ENCODE data around the gene SLC4A9. TPM values are rescaled to one million over a fixed set of nuclear protein-coding genes. Genes with fewer than 3 reads are reported as not detected.
"Not testable (repeated sequence)": the region's sequence is repeated elsewhere in the genome, so short reads cannot be mapped to it uniquely, and the experiment has no call there.

Gene SLC4A9
- total and polyA plus RNA-seq, 4 donors: not detected

DNA sequence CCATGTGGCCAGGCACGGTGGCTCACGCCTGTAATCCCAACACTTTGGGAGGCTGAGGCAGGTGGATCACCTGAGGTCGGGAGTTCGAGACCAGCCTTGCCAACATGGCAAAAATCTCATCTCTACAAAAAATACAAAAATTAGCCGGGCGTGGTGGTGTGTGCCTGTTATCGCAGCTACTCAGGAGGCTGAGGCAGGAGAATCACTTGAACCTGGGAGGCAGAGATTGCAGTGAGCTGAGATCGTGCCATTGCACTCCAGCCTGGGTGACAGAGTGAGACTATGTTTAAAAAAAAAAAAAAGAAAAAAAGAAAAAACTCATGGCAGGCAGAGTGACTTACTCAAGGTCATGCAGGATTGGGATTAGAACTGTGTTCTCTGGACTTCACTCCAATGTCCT is 16.1 kb upstream of the SLC4A9 start:
- H3K27ac ChIP-seq (ENCODE audit: low read depth in 1 of 2, low read length in 2 of 2); H3K4me3 ChIP-seq (ENCODE audit: low read length in 2 of 2): not testable (repeated sequence)
- intact Hi-C loops (cut with DNase I): loop anchor here in 1 of 2 donors (5.0 kb wide), 1 partner anchor 42 kb away; the partner anchor contains the start of gene PFDN1

DNA sequence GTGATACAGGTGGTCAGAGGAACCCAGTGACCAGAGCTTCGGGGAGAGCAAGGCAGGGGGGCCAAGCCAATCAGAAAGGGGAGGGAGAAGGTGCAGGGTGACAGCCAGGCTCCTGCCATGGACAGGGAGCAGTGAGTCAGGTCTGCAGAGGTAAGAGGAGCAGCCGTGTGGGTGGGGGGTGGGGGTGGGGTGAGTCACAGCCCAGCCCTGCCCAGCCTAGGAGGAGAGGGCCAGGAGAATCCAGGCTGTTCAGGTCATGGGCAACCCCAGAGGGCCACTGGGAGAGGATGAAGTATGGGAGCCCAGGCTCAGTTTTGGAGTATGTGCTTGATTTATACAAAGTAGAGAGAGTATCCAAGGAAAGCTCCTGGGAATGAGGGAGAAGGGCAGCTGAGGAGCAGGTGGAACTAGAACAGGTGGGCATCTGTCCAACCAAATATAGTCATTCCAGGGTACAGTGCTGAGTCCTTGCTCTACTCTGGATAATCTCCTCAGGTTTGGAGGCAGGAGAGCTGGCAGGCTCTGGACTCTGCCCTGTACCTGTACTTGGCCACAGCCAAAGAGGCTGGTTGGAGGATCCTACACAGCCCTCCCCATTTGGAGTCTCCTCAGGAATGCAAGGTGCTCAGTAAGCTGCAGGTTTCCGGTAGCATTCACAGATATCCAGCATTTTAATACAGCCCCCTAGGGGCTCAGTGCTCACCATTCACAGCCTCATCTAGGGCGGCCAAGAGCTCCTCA is 15.1 kb upstream of the SLC4A9 start:
- ATAC-seq (ENCODE audit: low FRiP score): no peak
- no peaks in the 10 kb centered on the region for H3K27me3 ChIP-seq (ENCODE audit: control insufficient read depth in 1 of 2, insufficient read depth in 2 of 2, low read length in 1 of 2)
- H3K9me3 ChIP-seq (ENCODE audit: control insufficient read depth, low read length): no peaks in the 10 kb centered on the region
- 73 to 75% methylated on average over 4 of the region's 4 CpGs for WGBS, 2 donors
- no peak for DNase-seq
- intact Hi-C loops (cut with DNase I): loop anchor here (5.0 kb wide), 1 partner anchor 43 kb away; the partner anchor contains the start of gene PFDN1 (in 2 of the 2)
- no peaks in the 10 kb centered on the region for H3K4me1 ChIP-seq (ENCODE audit: control insufficient read depth in 1 of 2, insufficient read depth in 2 of 2, low read length in 2 of 2)
- no peaks in the 10 kb centered on the region for H3K36me3 ChIP-seq (ENCODE audit: control insufficient read depth in 1 of 2, insufficient read depth in 2 of 2, low read length in 1 of 2)
- H3K4me3 ChIP-seq (ENCODE audit: low read length in 2 of 2): no peak overlapping the region
- H3K27ac ChIP-seq (ENCODE audit: low read depth in 1 of 2, low read length in 2 of 2): no peak overlapping the region

More for the DNA sequence above, 16.1 kb upstream of the SLC4A9 start:
- not testable (repeated sequence) for H3K4me1 ChIP-seq (ENCODE audit: control insufficient read depth in 1 of 2, insufficient read depth in 2 of 2, low read length in 2 of 2); H3K9me3 ChIP-seq (ENCODE audit: control insufficient read depth, low read length); DNase-seq; H3K36me3 ChIP-seq (ENCODE audit: control insufficient read depth in 1 of 2, insufficient read depth in 2 of 2, low read length in 1 of 2); ATAC-seq (ENCODE audit: low FRiP score); H3K27me3 ChIP-seq (ENCODE audit: control insufficient read depth in 1 of 2, insufficient read depth in 2 of 2, low read length in 1 of 2)
- 96 to 97% methylated on average over 8 of the region's 8 CpGs for WGBS, 2 donors

DNA sequence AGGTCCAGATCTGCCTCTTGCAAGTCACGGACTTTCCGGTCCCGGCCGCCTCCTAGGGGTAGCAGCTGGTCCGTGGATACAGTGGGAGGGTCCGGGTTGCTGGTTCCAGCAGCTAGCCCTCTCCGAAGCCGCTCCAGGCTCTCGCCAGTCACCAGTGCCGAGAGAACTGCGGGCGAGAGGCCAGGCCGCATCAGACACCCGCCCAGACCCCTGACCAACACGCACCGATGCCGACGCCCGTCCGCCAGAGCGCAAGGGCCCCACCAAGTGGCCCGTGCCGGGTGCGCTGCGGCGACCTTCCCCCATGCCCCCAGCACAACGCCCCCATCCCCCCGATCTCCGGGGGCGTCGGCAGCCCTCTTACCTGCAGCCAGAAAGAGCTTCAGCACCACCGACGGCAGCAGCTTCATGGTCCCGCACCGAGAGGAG is 14.1 kb upstream of the SLC4A9 start:
- DNase-seq (peak; percentile 75 to 89), ATAC-seq (ENCODE audit: low FRiP score) (peak; percentile 53)
- H3K4me3 ChIP-seq (ENCODE audit: low read length in 2 of 2): peak overlapping the region; percentile 36 to 56
- intact Hi-C loops (cut with DNase I): loop anchor here in 1 of 2 donors (5.0 kb wide), 1 partner anchor 44 kb away; the partner anchor contains the start of gene PFDN1
- H3K4me1 ChIP-seq (ENCODE audit: control insufficient read depth in 1 of 2, insufficient read depth in 2 of 2, low read length in 2 of 2): no peaks in the 10 kb centered on the region
- no peak overlapping the region for H3K27ac ChIP-seq (ENCODE audit: low read depth in 1 of 2, low read length in 2 of 2)
- H3K36me3 ChIP-seq (ENCODE audit: control insufficient read depth in 1 of 2, insufficient read depth in 2 of 2, low read length in 1 of 2): no peaks in the 10 kb centered on the region
- H3K9me3 ChIP-seq (ENCODE audit: control insufficient read depth, low read length): no peaks in the 10 kb centered on the region
- no peaks in the 10 kb centered on the region for H3K27me3 ChIP-seq (ENCODE audit: control insufficient read depth in 1 of 2, insufficient read depth in 2 of 2, low read length in 1 of 2)
- WGBS, 2 donors: 1 to 2% methylated on average over 35 of the region's 35 CpGs

DNA sequence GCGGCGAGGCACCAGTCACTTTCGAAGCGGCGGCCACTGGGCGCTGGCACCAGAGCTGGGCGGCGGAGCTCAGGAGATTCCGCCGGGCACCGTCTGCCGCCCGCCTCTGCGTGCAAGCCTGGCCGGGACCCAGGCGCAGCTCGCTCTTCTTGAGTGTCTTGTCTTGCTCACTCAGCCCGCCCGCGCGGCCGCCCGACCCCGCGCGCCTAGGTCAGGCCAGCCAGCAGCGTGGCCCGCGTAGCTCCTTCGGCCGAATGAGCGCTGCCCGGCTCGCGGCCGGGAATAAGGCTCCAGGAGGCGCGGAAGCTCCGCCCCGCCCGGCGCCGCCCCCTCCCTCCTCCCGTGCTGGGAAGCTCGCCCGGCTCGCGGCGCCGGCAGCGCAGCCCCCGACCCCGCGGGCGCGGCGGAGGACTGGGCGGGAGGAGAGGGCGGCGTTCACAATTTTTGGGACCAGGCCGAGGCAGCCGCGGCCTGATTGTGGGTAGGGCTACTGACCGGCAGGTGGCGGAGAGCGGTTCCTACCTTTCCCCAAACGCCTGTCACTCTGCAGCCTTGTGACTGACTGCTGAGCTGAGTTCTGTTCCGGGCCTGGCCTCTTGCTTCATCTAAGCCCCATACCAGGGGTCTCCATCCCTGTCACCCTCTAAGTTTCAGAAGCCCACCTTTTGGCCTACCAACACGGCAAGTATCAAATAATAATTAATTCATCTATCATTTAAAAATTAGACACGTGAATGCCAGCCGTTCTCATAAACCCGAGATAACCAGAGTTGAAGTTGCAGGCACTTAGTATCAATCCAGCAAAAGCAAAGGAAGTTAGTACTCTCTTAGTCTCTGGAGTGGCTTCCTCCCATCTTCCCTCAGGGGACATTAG is 13.4 kb upstream of the SLC4A9 start, which contains the start of gene HBEGF:
Gene HBEGF, minus strand, starts transcription at position 256 of the 874 bp plus-strand sequence. CDS start 275 bp downstream, outside the sequence.
- Histone ChIP-seq H3K27ac (ENCODE audit: low read depth in 1 of 2, low read length in 2 of 2) (peak within 1 kb of the TSS in 1 of 2 donors; percentile 44), H3K4me3 (ENCODE audit: low read length in 2 of 2) (peak within 1 kb of the TSS; percentile 36 to 56), H3K27me3 (ENCODE audit: control insufficient read depth in 1 of 2, insufficient read depth in 2 of 2, low read length in 1 of 2) (no peaks in the 10 kb centered on the region), H3K36me3 (ENCODE audit: control insufficient read depth in 1 of 2, insufficient read depth in 2 of 2, low read length in 1 of 2) (no peaks in the 10 kb centered on the region), H3K9me3 (ENCODE audit: control insufficient read depth, low read length) (no peaks in the 10 kb centered on the region), H3K4me1 (ENCODE audit: control insufficient read depth in 1 of 2, insufficient read depth in 2 of 2, low read length in 2 of 2) (no peaks in the 10 kb centered on the region)
- intact Hi-C loops (cut with DNase I): loop anchor here in 1 of 2 donors (5.0 kb wide), 1 partner anchor 44 kb away; the partner anchor contains the start of gene PFDN1
- ATAC-seq (ENCODE audit: low FRiP score) (peak; percentile 90), DNase-seq (peak; percentile 87 to 94)
- 1% methylated on average over 52 to 72 of the region's 72 CpGs for WGBS, 2 donors

DNA sequence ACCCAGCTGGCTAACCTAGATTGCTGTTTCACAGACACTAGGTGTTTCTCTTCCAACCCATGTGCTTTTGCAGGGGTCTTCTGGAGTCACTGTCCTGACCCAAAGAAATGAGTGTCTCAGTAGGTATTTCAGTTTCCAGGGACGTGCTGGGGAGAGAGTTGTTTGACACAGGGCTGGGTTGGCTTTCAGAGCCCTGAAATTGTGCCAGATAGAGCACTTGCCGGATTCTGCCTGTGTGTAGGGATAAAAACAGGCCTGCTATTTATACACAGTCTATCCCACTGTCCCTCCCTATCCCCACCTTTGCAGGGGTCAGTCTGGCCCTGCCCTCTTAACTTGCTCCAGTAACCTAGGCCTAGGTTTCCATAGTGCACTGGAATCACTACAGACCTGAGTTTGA is 12.6 kb upstream of the SLC4A9 start:
- Histone ChIP-seq H3K36me3 (ENCODE audit: control insufficient read depth in 1 of 2, insufficient read depth in 2 of 2, low read length in 1 of 2) (no peaks in the 10 kb centered on the region), H3K9me3 (ENCODE audit: control insufficient read depth, low read length) (no peaks in the 10 kb centered on the region), H3K27me3 (ENCODE audit: control insufficient read depth in 1 of 2, insufficient read depth in 2 of 2, low read length in 1 of 2) (no peaks in the 10 kb centered on the region), H3K4me1 (ENCODE audit: control insufficient read depth in 1 of 2, insufficient read depth in 2 of 2, low read length in 2 of 2) (no peaks in the 10 kb centered on the region), H3K4me3 (ENCODE audit: low read length in 2 of 2) (no peak overlapping the region), H3K27ac (ENCODE audit: low read depth in 1 of 2, low read length in 2 of 2) (no peak overlapping the region)
- ATAC-seq (ENCODE audit: low FRiP score) (no peak), DNase-seq (no peak)
- 7 to 13% methylated on average over 2 of the region's 2 CpGs for WGBS, 2 donors
- intact Hi-C loops (cut with DNase I): loop anchor here in 1 of 2 donors (5.0 kb wide), 1 partner anchor 45 kb away; the partner anchor contains the start of gene PFDN1

DNA sequence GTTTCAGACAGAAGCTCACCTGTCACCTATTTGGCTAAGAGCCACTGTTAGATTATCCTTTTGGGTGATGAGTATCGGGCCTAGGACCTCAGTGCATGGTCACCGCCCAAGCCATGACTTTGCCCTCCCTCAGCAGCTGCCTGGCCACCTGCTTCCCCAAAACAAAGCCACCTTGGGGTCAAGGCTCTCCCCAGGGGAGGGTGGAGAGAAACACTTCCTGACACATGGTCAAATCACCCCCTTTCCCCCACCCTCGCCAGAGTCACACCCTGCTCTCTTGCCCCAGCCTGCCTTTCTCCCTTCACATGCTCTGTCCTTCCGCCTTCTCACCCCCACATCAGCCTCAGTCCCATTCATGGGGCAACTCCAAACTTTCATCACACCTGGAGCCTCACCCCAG is 11.9 kb upstream of the SLC4A9 start:
- H3K27ac ChIP-seq (ENCODE audit: low read depth in 1 of 2, low read length in 2 of 2): no peak overlapping the region

DNA sequence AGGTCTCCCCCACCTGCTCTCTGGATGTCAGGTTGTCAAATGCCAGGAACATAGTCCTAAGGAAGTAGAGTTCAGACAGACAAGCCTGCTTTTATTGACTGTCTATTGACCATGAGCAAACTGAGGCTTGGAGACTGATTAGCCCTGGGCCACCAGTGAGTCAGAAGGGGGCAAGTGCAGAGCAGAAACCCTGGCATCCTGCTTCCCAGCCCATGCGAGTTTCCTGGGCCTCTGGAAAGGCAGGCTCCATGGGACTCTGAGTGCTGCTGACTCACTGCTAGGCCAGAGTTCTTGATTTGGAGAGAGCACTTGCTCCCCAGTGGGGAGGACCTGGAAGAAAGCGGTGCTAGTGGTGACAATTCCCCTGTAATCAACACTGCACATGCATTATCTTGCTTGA is 10.8 kb upstream of the SLC4A9 start:
- ATAC-seq (ENCODE audit: low FRiP score): no peak
- H3K27me3 ChIP-seq (ENCODE audit: control insufficient read depth in 1 of 2, insufficient read depth in 2 of 2, low read length in 1 of 2): no peaks in the 10 kb centered on the region
- no peak overlapping the region for H3K27ac ChIP-seq (ENCODE audit: low read depth in 1 of 2, low read length in 2 of 2)
- no peaks in the 10 kb centered on the region for H3K4me1 ChIP-seq (ENCODE audit: control insufficient read depth in 1 of 2, insufficient read depth in 2 of 2, low read length in 2 of 2)
- intact Hi-C loops (cut with DNase I): loop anchor here in 1 of 2 donors (5.0 kb wide), 1 partner anchor 47 kb away; the partner anchor contains the start of gene PFDN1
- H3K4me3 ChIP-seq (ENCODE audit: low read length in 2 of 2): no peak overlapping the region
- WGBS, 2 donors: 84% methylated on average over 2 of the region's 2 CpGs
- no peak for DNase-seq
- H3K36me3 ChIP-seq (ENCODE audit: control insufficient read depth in 1 of 2, insufficient read depth in 2 of 2, low read length in 1 of 2): no peaks in the 10 kb centered on the region
- H3K9me3 ChIP-seq (ENCODE audit: control insufficient read depth, low read length): no peaks in the 10 kb centered on the region

More for the DNA sequence above, 11.9 kb upstream of the SLC4A9 start:
- H3K27me3 ChIP-seq (ENCODE audit: control insufficient read depth in 1 of 2, insufficient read depth in 2 of 2, low read length in 1 of 2): no peaks in the 10 kb centered on the region
- no peak overlapping the region for H3K4me3 ChIP-seq (ENCODE audit: low read length in 2 of 2)
- ATAC-seq (ENCODE audit: low FRiP score): no peak
- H3K36me3 ChIP-seq (ENCODE audit: control insufficient read depth in 1 of 2, insufficient read depth in 2 of 2, low read length in 1 of 2): no peaks in the 10 kb centered on the region
- H3K4me1 ChIP-seq (ENCODE audit: control insufficient read depth in 1 of 2, insufficient read depth in 2 of 2, low read length in 2 of 2): no peaks in the 10 kb centered on the region
- 88 to 90% methylated on average over 4 of the region's 4 CpGs for WGBS, 2 donors
- H3K9me3 ChIP-seq (ENCODE audit: control insufficient read depth, low read length): no peaks in the 10 kb centered on the region
- DNase-seq: no peak
- intact Hi-C loops (cut with DNase I): loop anchor here in 1 of 2 donors (5.0 kb wide), 1 partner anchor 46 kb away; the partner anchor contains the start of gene PFDN1

DNA sequence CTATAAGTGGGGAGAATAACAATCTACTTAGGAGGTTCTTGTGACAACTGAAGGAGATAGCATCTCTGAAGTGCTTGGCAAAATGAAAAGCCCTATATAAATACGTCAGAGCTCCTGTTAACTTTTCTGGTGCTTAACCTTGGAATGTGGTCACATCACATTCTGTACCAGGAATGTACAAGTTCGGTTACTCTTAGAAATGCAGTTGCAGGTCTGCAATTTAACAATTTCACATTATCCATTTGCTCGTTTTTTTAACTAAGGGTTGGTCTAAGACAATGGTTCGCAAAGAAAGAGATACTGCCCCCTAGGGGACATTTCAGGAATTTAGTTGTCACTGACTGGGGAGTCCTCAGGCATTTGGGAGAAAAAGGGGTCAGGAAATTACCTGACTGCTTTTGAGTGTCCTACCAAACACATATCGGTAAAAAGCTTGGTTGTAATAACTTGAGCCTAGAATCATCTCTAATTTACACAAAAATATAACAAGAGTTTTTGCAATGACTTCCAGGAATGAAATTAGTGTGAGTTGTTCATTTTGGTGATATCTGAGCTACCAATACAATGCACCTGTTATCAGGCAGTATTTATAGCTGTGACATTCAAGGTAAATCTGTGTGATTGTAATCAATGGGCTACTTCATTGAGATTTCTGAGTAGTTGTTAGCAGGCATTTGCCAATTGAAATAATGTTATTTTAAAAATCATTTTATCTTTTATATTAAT is 8.2 kb upstream of the SLC4A9 start:
- ATAC-seq (ENCODE audit: low FRiP score): peak; percentile 80

More for the DNA sequence above, 8.2 kb upstream of the SLC4A9 start:
- no peak for DNase-seq
- WGBS, 2 donors: 2 to 4% methylated on average over 5 of the region's 5 CpGs
- Histone ChIP-seq H3K4me1 (ENCODE audit: control insufficient read depth in 1 of 2, insufficient read depth in 2 of 2, low read length in 2 of 2) (no peaks in the 10 kb centered on the region), H3K27ac (ENCODE audit: low read depth in 1 of 2, low read length in 2 of 2) (no peak overlapping the region), H3K9me3 (ENCODE audit: control insufficient read depth, low read length) (no peaks in the 10 kb centered on the region), H3K4me3 (ENCODE audit: low read length in 2 of 2) (no peak overlapping the region), H3K27me3 (ENCODE audit: control insufficient read depth in 1 of 2, insufficient read depth in 2 of 2, low read length in 1 of 2) (no peaks in the 10 kb centered on the region), H3K36me3 (ENCODE audit: control insufficient read depth in 1 of 2, insufficient read depth in 2 of 2, low read length in 1 of 2) (no peaks in the 10 kb centered on the region)
- intact Hi-C loops (cut with DNase I): loop anchor here (1.0 to 2.0 kb wide), 2 partner anchors 107 to 111 kb away; no protein-coding TSS in a partner anchor

Measured in aorta (tissue), 5 donors.